Spleen (tissue), 11 donors: Measurements from ENCODE around the gene PLA2G4E. TPM values are rescaled to one million over a fixed set of nuclear protein-coding genes. Genes with fewer than 3 reads are reported as not detected.
A peak's percentile ranks its signal among the peaks of the same experiment; 100 is the strongest.

Source experiments
- DNase-seq: peaks from one replicate; pipeline ENCODE4 v3.0.0-alpha.2; 2020
- H3K27ac ChIP-seq, 8 donors: fragments of 200-600 bp; sonication (generic) in 7 of 8; 1 replicate in 4 of 8; 2 replicates in 4 of 8; pipeline versions ENCODE4 v1.5.0 to v1.8.0; 2016 to 2021; ENCODE audit warnings: inconsistent platforms in 4 of 8, mild to moderate bottlenecking in 4 of 8, moderate library complexity in 1 of 8
- H3K27me3 ChIP-seq, 7 donors: fragments of 200-600 bp; sonication (generic) in 6 of 7; replicated peaks in 1 of 7; 1 replicate in 4 of 7; 2 replicates in 3 of 7; pipeline versions ENCODE4 v1.5.0 to v1.8.0; 2016 to 2021; ENCODE audit warnings: inconsistent platforms in 3 of 7, mild to moderate bottlenecking in 1 of 7
- H3K36me3 ChIP-seq, 6 donors: fragments of 200-600 bp; sonication (generic) in 5 of 6; 1 replicate in 4 of 6; 2 replicates in 2 of 6; pipeline versions ENCODE4 v1.5.0 to v1.8.0; 2016 to 2021; ENCODE audit warnings: inconsistent platforms in 2 of 6
- H3K4me1 ChIP-seq, 6 donors: fragments of 200-600 bp; sonication (generic) in 5 of 6; 1 replicate in 3 of 6; 2 replicates in 3 of 6; pipeline versions ENCODE4 v1.5.0 to v1.8.0; 2016 to 2021; ENCODE audit warnings: inconsistent platforms in 3 of 6
- H3K4me3 ChIP-seq, 8 donors: fragments of 200-600 bp; sonication (generic) in 7 of 8; 1 replicate in 4 of 8; 2 replicates in 4 of 8; pipeline versions ENCODE4 v1.5.0 to v1.8.0; 2016 to 2021; ENCODE audit warnings: inconsistent platforms in 4 of 8, mild to moderate bottlenecking in 4 of 8, moderate library complexity in 2 of 8
- H3K9me3 ChIP-seq, 8 donors: fragments of 200-600 bp; sonication (generic) in 7 of 8; 1 replicate in 4 of 8; 2 replicates in 4 of 8; pipeline versions ENCODE4 v1.5.0 to v1.8.0; 2016 to 2021; ENCODE audit warnings: inconsistent platforms in 4 of 8
- POLR2A ChIP-seq, 3 donors: fragments of 450-650 bp; IDR thresholded peaks; one replicate each; pipeline ENCODE4 v1.5.1; 2017; ENCODE audit warnings: antibody characterized with exemption in 3 of 3, mild to moderate bottlenecking in 1 of 3
- POLR2AphosphoS5 ChIP-seq, 3 donors: sonication (generic); formaldehyde crosslinking; IDR thresholded peaks; one replicate each; pipeline ENCODE4 v1.5.1; 2017; ENCODE audit warnings: antibody characterized with exemption in 3 of 3
- WGBS, 5 donors: extraction: QIAGEN DNeasy Blood & Tissue Kit in 3 of 5; methylation state at CpG; one replicate each; pipeline versions ENCODE4 v1.1.5 to v1.1.7; 2013 to 2018; 5-methylcytosine and 5-hydroxymethylcytosine counted together
- intact Hi-C: fragments of 100-400 bp; cut with DNase I; formaldehyde crosslinking; loops from one replicate; pipeline ENCODE4 v1.15.0; 2023; ENCODE audit warnings: low total_unique reads
- polyA plus RNA-seq, 3 donors: library from polyadenylated mRNA; stranded (reverse); fragments of 200-250 nt; gene quantifications; one replicate each; pipeline ENCODE4 v1.2.1, GENCODE V29; 2013
- total RNA-seq, 7 donors: library from RNA; depleted of rRNA in 3 of 7; stranded (reverse); fragments of >200 nt in 3 of 7; fragmentation: NEBNext Ultra II Directional in 4 of 7; extraction: Animal tissue kit (Norgen Biotek cat#: 25700) in 4 of 7; gene quantifications; one replicate each; pipeline versions ENCODE4 v1.1.0 to v1.2.1, GENCODE V29; 2016 to 2021
- TF ChIP-seq, protein P1 (sequence below), 11 experiments: fragments of 200-600 bp in 7 of 11; fragments of 450-650 bp in 4 of 11; sonication (generic) in 4 of 11; IDR thresholded peaks in 8 of 11; conservative IDR thresholded peaks in 3 of 11; 1 replicate in 7 of 11; 2 replicates in 4 of 11; pipeline versions ENCODE4 v1.4.0 to v1.8.0; 2016 to 2021; ENCODE audit warnings: antibody characterized with exemption in 11 of 11, inconsistent platforms in 4 of 11, mild to moderate bottlenecking in 1 of 11
- donor health status: healthy with polysubstance abuse.
- donor health status: DM: no; HTN: no; CAD: no; lungs with moderate emphysema.
- donor health status: DM: no; HTN: no; CAD: no.
- donor health status: Bipolar disorder and iron deficiency.
- donor health status: healthy.
- donor health status: DM: no; HTN: no; CAD: no.
- donor health status: DM: yes; HTN: yes; CAD: no.

PLA2G4E gene
- total and polyA plus RNA-seq, 10 donors, result not detected

GRCh38 chr15:42057799-42058646 is 37.2 kb upstream of the PLA2G4E start:
- H3K36me3 ChIP-seq, result no peaks in the 10 kb centered on the region
- H3K27ac ChIP-seq, result peak overlapping the region in 3 of 8 donors; percentile 2 to 51 (median 19)
- TF ChIP-seq, protein P1, sequence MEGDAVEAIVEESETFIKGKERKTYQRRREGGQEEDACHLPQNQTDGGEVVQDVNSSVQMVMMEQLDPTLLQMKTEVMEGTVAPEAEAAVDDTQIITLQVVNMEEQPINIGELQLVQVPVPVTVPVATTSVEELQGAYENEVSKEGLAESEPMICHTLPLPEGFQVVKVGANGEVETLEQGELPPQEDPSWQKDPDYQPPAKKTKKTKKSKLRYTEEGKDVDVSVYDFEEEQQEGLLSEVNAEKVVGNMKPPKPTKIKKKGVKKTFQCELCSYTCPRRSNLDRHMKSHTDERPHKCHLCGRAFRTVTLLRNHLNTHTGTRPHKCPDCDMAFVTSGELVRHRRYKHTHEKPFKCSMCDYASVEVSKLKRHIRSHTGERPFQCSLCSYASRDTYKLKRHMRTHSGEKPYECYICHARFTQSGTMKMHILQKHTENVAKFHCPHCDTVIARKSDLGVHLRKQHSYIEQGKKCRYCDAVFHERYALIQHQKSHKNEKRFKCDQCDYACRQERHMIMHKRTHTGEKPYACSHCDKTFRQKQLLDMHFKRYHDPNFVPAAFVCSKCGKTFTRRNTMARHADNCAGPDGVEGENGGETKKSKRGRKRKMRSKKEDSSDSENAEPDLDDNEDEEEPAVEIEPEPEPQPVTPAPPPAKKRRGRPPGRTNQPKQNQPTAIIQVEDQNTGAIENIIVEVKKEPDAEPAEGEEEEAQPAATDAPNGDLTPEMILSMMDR (IDR thresholded peaks at IDR 0.05 in 8 of 11, conservative IDR thresholded peaks at IDR 0.05 in 3 of 11), result no peak
- no peak for TF ChIP-seq POLR2A (IDR thresholded peaks at IDR 0.05)
- TF ChIP-seq POLR2AphosphoS5 (IDR thresholded peaks at IDR 0.05), result no peak
- peaks cover 0 to 46% (median 0%) of the 10 kb centered on the region in 7 donors for H3K27me3 ChIP-seq
- 82 to 89% (median 83%) methylated on average over 6 of the region's 6 CpGs for WGBS, 5 donors
- DNase-seq, result no peak
- intact Hi-C loops, result loop anchor here (5.0 kb wide), 1 partner anchor 66 kb away; no protein-coding TSS in a partner anchor
- peaks cover 0 to 26% (median 15%) of the 10 kb centered on the region in 6 donors for H3K4me1 ChIP-seq
- H3K4me3 ChIP-seq, result no peak overlapping the region
- no peaks in the 10 kb centered on the region for H3K9me3 ChIP-seq

GRCh38 chr15:42056934-42057798 is 36.3 kb upstream of the PLA2G4E start:
- Histone ChIP-seq H3K4me3 (peak overlapping the region in 7 of 8 donors; percentile 0 to 56 (median 12)), H3K9me3 (no peaks in the 10 kb centered on the region), H3K4me1 (peaks cover 0 to 28% (median 15%) of the 10 kb centered on the region in 6 donors), H3K27me3 (peaks cover 0 to 40% (median 0%) of the 10 kb centered on the region in 7 donors), H3K27ac (peak overlapping the region in 3 of 8 donors; percentile 2 to 51 (median 19)), H3K36me3 (no peaks in the 10 kb centered on the region)
- intact Hi-C loops, result loop anchor here (5.0 kb wide), 1 partner anchor 65 kb away; no protein-coding TSS in a partner anchor
- TF ChIP-seq POLR2AphosphoS5 (IDR thresholded peaks at IDR 0.05) (peak; percentile 9 to 28 (median 24)), POLR2A (IDR thresholded peaks at IDR 0.05) (no peak)
- TF ChIP-seq, protein P1 (IDR thresholded peaks at IDR 0.05 in 8 of 11, conservative IDR thresholded peaks at IDR 0.05 in 3 of 11), result peak in 8 of 11 experiments; percentile 11 to 61 (median 49)
- DNase-seq, result peak; percentile 84
- 16 to 22% (median 19%) methylated on average over 30 to 37 of the region's 37 CpGs for WGBS, 5 donors

DNA sequence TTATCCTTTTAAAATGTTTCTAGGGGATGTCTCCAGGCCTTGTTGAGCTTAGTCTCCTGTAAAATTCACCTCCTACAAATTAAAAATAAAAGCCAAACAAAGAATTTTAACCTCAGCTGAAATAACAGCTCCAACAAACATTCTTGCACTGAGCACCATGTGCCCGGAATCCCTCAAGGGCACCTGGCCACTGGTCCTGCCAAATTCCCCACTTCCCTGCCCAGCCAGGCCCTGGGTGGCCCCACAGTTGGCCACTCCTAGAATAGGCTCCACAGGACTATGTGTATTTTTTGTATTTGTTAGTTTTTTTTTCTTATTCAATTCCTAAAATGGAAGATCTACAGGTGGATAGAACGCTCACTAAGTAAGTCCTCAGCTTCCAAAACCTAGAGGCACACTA is 33.1 kb upstream of the PLA2G4E start:
- TF ChIP-seq POLR2AphosphoS5 (IDR thresholded peaks at IDR 0.05) (peak in 2 of 3 donors; percentile 15 to 43), POLR2A (IDR thresholded peaks at IDR 0.05) (no peak)
- intact Hi-C loops, result no loop called here
- Histone ChIP-seq H3K36me3 (no peaks in the 10 kb centered on the region), H3K4me3 (no peak overlapping the region), H3K9me3 (no peaks in the 10 kb centered on the region), H3K4me1 (peaks cover 0 to 20% (median 11%) of the 10 kb centered on the region in 6 donors), H3K27me3 (peaks cover 0 to 29% (median 0%) of the 10 kb centered on the region in 7 donors), H3K27ac (no peak overlapping the region)
- WGBS, 5 donors, result 50 to 84% (median 80%) methylated on average over 2 of the region's 2 CpGs
- DNase-seq, result no peak

DNA sequence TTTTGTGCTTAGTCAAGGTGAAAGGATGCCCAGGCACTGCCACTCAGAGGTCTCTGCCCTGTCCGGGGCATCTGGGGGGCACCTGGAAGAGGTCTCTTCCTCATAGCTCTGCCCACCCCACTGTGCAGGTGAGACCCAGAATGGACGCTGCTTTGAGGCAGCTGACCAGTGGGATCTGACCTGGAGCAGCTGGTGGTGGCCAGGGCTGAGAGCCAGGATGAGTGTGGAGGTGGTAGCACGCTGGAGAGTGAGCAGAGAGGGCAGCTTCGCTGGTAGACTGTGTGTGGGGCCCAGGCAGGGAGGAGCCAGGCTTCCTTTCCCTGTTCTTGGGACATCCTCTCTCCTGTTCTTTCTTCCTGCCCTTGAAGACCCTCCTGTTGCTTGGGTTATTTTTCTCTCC is 32.2 kb upstream of the PLA2G4E start:
- DNase-seq, result no peak
- peaks cover 0 to 22% (median 0%) of the 10 kb centered on the region in 7 donors for H3K27me3 ChIP-seq
- no peak overlapping the region for H3K4me3 ChIP-seq
- H3K27ac ChIP-seq, result no peak overlapping the region
- no peaks in the 10 kb centered on the region for H3K36me3 ChIP-seq
- H3K9me3 ChIP-seq, result no peaks in the 10 kb centered on the region
- 53 to 92% (median 71%) methylated on average over 4 of the region's 4 CpGs for WGBS, 5 donors
- TF ChIP-seq, protein P1 (IDR thresholded peaks at IDR 0.05 in 8 of 11, conservative IDR thresholded peaks at IDR 0.05 in 3 of 11), result no peak
- TF ChIP-seq POLR2A (IDR thresholded peaks at IDR 0.05) (no peak), POLR2AphosphoS5 (IDR thresholded peaks at IDR 0.05) (no peak)
- peaks cover 0 to 20% (median 11%) of the 10 kb centered on the region in 6 donors for H3K4me1 ChIP-seq
- intact Hi-C loops, result no loop called here
